CD4-positive, alpha-beta T cell (primary cell): ENCODE measurements around the gene CTSL. TPM values are rescaled to one million over a fixed set of nuclear protein-coding genes. Genes with fewer than 3 reads are reported as not detected.

Experiments
- ATAC-seq: fragments of 200-7000 bp; cut with Tn5 transposase; one replicate; pipeline ENCODE4 v1.10.0; 2022; ENCODE audit warnings: mild to moderate bottlenecking; ENCODE audit not compliant: poor library complexity
- CTCF ChIA-PET: fragments of 350-600 bp; sonication (Branson Sonifier 250); formaldehyde crosslinking; loops from one replicate; lab custom pipeline; 2021; ENCODE audit warnings: antibody characterized with exemption, inconsistent platforms; lab: Charles Lee
- POLR2A ChIA-PET: fragments of 350-600 bp; sonication (Branson Sonifier 250); formaldehyde crosslinking; loops from one replicate; lab custom pipeline; 2021; ENCODE audit warnings: antibody characterized with exemption, inconsistent platforms; lab: Charles Lee
- DNase-seq, 14 experiments: peaks; one replicate each; pipeline ENCODE4 v3.0.0-alpha.2; 2013 to 2020; ENCODE audit warnings: mixed read lengths in 2 of 14
- H3K27ac ChIP-seq, 2 donors: one replicate each; pipeline versions ENCODE4 v1.5.1 to v1.7.0; 2013; ENCODE audit warnings: low read length in 2 of 2, low read depth in 1 of 2, mild to moderate bottlenecking in 1 of 2
- H3K27me3 ChIP-seq, 2 experiments: 1 replicate in 1 of 2; 2 replicates in 1 of 2; pipeline versions ENCODE4 v1.6.1 to v1.7.0; 2013; ENCODE audit warnings: low read length in 2 of 2, control low read depth in 1 of 2, mild to moderate bottlenecking in 1 of 2, moderate library complexity in 1 of 2; ENCODE audit not compliant: insufficient read depth in 2 of 2, control insufficient read depth in 1 of 2
- H3K36me3 ChIP-seq: one replicate; pipeline ENCODE4 v1.6.1; 2013; ENCODE audit warnings: low read length, control low read depth; ENCODE audit not compliant: insufficient read depth
- H3K4me1 ChIP-seq: one replicate; pipeline ENCODE4 v1.6.1; 2013; ENCODE audit warnings: low read length, control low read depth; ENCODE audit not compliant: insufficient read depth
- H3K4me3 ChIP-seq: one replicate; pipeline ENCODE4 v1.5.1; 2013; ENCODE audit warnings: mild to moderate bottlenecking, low read length, moderate library complexity
- H3K9me3 ChIP-seq, 2 experiments: 1 replicate in 1 of 2; 2 replicates in 1 of 2; pipeline versions ENCODE4 v1.6.1 to v1.7.0; 2013; ENCODE audit warnings: low read length in 2 of 2, mild to moderate bottlenecking in 2 of 2, control low read depth in 1 of 2, moderate library complexity in 1 of 2; ENCODE audit not compliant: control insufficient read depth in 1 of 2, insufficient read depth in 1 of 2
- H3K27ac Mint-ChIP-seq: one replicate; pipeline ENCODE4 v1.8.0; 2020; ENCODE audit warnings: mixed read lengths
- H3K27me3 Mint-ChIP-seq: one replicate; pipeline ENCODE4 v1.8.0; 2021; ENCODE audit warnings: mixed read lengths
- H3K36me3 Mint-ChIP-seq: one replicate; pipeline ENCODE4 v1.8.0; 2021; ENCODE audit warnings: low read depth, mixed read lengths
- H3K4me1 Mint-ChIP-seq: one replicate; pipeline ENCODE4 v1.8.0; 2021; ENCODE audit warnings: low read depth, mixed read lengths
- H3K4me3 Mint-ChIP-seq: one replicate; pipeline ENCODE4 v1.8.0; 2020; ENCODE audit warnings: mild to moderate bottlenecking, mixed read lengths
- H3K9me3 Mint-ChIP-seq: one replicate; pipeline ENCODE4 v1.8.0; 2020; ENCODE audit warnings: mixed read lengths
- CTCF ChIP-seq: fragments of 200-600 bp; IDR thresholded peaks from one replicate; pipeline ENCODE4 v1.8.0; 2022; ENCODE audit warnings: antibody characterized with exemption, mild to moderate bottlenecking
- intact Hi-C, 2 experiments: fragments of 100-400 bp; cut with DNase I in 1 of 2; cut with micrococcal nuclease in 1 of 2; formaldehyde crosslinking; loops; one replicate each; pipeline versions ENCODE4 v1.15.1 to v1.9.0; 2023 to 2025; cut with DNase I, micrococcal nuclease
- total RNA-seq, 174 experiments: library from RNA in 2 of 174; stranded (reverse) in 2 of 174; gene quantifications; one replicate each; pipeline ENCODE4 v1.2.3 and lab custom pipeline; 2021 to 2026

CTSL gene
- total RNA-seq, 2 experiments from 2014 or later, result 7.5 to 7.9 TPM

GRCh38 chr9:87776481-87777379, 50.8 kb downstream of the CTSL start:
- POLR2A ChIA-PET, result no interaction called here
- Mint-ChIP-seq H3K4me3 (no peak overlapping the region), H3K27ac (no peak overlapping the region), H3K36me3 (no peaks in the 10 kb centered on the region), H3K9me3 (no peaks in the 10 kb centered on the region), H3K27me3 (peaks cover 10% of the 10 kb centered on the region), H3K4me1 (no peaks in the 10 kb centered on the region)
- H3K27ac ChIP-seq, result no peak overlapping the region
- no peak overlapping the region for H3K4me3 ChIP-seq
- DNase-seq (no peak), ATAC-seq (no peak)
- intact Hi-C loops, result no loop called here
- no peak for TF ChIP-seq CTCF
- peaks cover 0 to under 1% of the 10 kb centered on the region in 2 experiments for H3K9me3 ChIP-seq
- H3K4me1 ChIP-seq, result no peaks in the 10 kb centered on the region
- CTCF ChIA-PET, result no interaction called here
- H3K27me3 ChIP-seq, result peaks cover 0 to 2% of the 10 kb centered on the region in 2 experiments
- H3K36me3 ChIP-seq, result no peaks in the 10 kb centered on the region

DNA sequence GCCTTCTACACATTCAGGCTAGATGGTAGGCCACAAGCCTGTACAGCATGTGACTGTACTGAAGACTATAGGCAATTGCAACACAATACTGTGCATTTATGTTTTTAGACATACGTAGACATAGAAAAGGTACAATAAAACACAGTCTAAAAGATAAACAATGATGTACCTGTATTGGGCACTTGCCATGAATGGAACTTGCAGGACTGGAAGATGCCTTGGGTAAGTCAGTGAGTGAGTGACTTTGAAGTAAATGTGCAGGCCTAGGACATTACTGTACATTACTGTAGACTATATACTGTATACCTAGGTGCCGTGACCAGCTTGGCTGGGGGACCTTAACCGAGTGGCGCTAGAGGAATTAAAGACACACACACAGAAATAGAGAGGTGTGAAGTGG, 53.1 kb downstream of the CTSL start:
- Mint-ChIP-seq H3K27ac (no peak overlapping the region), H3K9me3 (no peaks in the 10 kb centered on the region), H3K4me3 (no peak overlapping the region), H3K4me1 (no peaks in the 10 kb centered on the region), H3K36me3 (no peaks in the 10 kb centered on the region), H3K27me3 (no peaks in the 10 kb centered on the region)
- Histone ChIP-seq H3K27me3 (no peaks in the 10 kb centered on the region), H3K9me3 (no peaks in the 10 kb centered on the region), H3K27ac (no peak overlapping the region), H3K4me3 (no peak overlapping the region), H3K4me1 (no peaks in the 10 kb centered on the region), H3K36me3 (no peaks in the 10 kb centered on the region)
- intact Hi-C loops, result no loop called here
- no peak for DNase-seq
- POLR2A ChIA-PET, result no interaction called here
- CTCF ChIA-PET, result no interaction called here
- no peak for TF ChIP-seq CTCF
- ATAC-seq, result no peak

Other genes starting within 250 kb of the CTSL start
- 1 to 10 TPM; 2.7 TPM for gene DAPK1, start 228.3 kb upstream of the CTSL start, total RNA-seq
- not detected for gene SPATA31E1, start 156.8 kb downstream of the CTSL start, total RNA-seq
- not detected for gene SPATA31C1, start 191.8 kb downstream of the CTSL start, total RNA-seq
- 1 to 10 TPM; 6.2 to 7.8 TPM for gene CDK20, start 248.4 kb downstream of the CTSL start, total RNA-seq